NCI-H345 treated with DMSO at 0.1 percent for 48 hours (cell line): ENCODE results near the gene WFDC11.

Source experiments
- DNase-seq: peaks from one replicate; lab custom pipeline; 2025; ENCODE audit not compliant: unreplicated experiment; lab: John Stamatoyannopoulos, UW

The WFDC11 gene

GRCh38 chr20:45629496-45630100 is 40.4 kb downstream of the WFDC11 start, which contains the start of gene WFDC10A:
Gene WFDC10A, plus strand, starts transcription at chr20:45629739. Its CDS starts 75 bp downstream, at chr20:45629814.
- DNase-seq, result no peak

GRCh38 chr20:45626540-45626939 is 43.5 kb downstream of the WFDC11 start:
- DNase-seq, result no peak

DNA sequence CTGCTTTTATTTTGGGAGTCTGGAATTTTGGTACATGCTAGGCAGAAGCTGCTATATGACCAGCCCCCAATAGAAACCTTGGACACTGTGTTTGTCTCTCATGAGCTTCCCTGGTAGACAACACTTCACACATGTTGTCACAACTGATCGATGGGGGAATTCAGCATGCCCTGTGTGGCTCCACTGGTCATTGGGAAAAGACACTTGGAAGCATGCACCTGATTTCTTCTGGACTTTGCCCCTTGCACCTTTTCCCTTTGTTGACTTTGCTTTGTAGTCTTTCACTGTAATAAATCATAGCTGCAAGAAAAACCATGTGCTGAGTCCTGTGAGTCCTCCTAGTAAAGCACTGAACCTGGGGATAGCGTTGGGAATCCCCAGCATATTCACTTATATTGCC is 48.4 kb downstream of the WFDC11 start:
- no peak for DNase-seq

DNA sequence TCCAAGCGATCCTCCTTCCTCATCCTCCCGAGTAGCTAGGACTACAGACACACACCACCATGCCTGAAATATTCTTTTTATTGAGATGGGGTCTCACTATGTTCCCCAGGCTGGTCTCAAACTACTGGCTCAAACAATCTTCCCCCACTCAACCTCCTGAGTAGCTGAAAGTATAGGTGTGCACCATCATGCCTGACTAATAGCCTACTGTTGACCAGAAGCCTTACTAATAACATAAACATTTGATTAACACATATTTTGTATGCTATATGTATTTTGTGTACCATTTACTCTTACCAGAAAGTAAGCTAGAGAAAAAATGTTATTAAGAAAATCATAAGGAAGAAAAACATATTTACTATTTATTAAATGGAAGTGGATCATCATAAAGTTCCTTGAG is 52.4 kb downstream of the WFDC11 start:
- DNase-seq, result no peak

DNA sequence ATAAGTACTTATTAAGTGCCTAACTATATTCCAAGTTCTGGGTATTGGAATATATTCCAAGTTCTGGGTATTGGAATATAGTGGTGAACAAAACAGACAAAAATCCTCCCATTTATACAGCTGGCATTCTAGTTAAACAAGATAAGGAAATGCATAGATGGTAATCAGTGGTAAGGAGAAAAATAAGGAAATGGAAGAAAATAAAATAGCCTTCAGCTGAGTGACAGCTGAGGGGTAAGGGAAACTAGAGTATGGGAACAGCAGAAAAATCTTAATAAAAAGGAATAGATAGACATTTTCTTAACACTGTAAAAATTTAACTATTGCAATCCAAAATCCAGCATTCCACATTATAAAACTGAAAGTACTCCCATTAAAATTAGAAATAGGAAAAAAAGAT is 57.7 kb downstream of the WFDC11 start:
- no peak for DNase-seq

- no peak for DNase-seq
Measured at GRCh38 chr20:45611054-45611453, 59.0 kb downstream of the WFDC11 start.

GRCh38 chr20:45607810-45608209 is 62.2 kb downstream of the WFDC11 start:
- DNase-seq, result no peak
